ENCODE results near the gene PLXNB3.
A peak's percentile ranks its signal among the peaks of the same experiment; 100 is the strongest.

Gene PLXNB3

DNA sequence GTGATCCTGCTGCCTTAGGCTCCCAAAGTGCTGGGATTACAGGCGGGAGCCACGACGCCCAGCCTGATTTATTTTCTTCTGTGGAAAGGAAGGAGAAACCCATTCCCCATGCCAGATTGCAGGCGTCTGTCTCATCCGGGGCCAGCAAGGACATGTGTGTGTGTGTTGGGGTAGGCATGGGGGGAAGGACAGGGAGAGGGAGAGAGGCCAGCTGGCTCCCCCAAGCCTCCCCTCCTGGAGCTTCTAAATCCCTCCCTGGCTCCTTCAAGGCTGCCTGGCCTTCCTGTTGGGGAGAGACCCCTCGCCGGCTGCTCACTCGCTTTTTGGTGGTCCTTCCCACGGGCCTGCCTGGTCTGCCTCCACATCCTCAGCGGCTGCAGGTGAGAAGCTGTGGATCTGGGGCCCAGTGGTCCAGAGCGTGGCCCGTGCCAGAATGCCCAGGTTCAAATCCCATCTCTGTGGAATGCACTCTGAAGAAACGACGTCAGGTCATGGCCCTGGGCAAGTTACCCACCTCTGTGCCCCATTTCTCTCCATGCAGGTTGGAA lies 1.3 kb upstream of the PLXNB3 start:
- peak in 1 of 2 experiments; percentile 70 for DNase-seq

- no peak for DNase-seq
These were observed 634 bp upstream of the PLXNB3 start for GRCh38 chrX:153763298-153763932.

GRCh38 chrX:153764786-153765137 lies 713 bp downstream of the PLXNB3 start:
- DNase-seq, result no peak

DNA sequence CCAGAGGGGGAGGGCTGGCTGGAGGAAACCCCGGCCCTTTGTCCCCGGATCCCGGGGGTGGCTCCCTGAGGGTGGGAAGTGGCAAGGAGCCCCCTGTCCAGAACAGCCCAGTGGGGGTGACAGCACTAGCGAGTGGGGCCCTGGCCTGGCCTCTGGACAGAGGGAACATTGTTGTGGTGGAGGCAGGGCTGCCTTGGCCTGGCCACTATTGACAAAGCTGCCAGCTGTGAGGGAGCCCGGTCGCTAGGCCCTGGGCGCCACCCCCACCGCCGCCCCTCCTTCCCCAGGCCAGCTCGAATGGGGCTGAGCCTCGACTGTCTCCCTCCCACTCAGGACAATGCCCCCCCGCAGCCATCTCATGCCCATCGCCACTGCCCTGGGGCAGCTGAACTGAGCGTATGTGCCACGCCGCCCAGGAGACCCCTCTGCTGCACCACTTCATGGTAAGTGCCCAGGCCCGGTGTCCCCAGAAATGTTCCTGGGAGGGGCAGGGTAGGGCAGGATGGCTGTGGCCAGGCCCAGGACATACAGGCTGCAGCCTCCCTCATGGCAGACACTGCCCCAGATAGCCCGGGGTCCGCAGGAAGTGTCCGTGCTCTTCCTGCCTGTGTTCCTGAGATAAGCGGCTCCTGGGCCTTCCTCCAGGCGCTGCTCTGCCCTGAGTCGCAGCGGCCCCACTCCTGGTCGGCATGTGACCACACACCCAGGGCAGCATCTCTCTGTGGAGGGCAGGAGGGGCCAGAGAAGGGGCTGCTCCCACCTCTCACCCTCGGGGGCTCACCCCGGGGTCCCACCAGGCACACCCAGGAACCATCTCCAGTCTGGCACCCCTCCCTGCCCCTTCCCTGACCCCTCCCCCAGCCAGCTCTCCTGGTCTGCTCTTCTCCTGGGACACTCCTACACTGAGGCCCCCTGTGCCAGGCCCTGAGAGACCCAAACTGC lies 1.4 kb downstream of the PLXNB3 start:
- DNase-seq, result no peak

GRCh38 chrX:153766098-153766817 lies 2.2 kb downstream of the PLXNB3 start:
- peak; percentile 36 to 49 for DNase-seq

DNA sequence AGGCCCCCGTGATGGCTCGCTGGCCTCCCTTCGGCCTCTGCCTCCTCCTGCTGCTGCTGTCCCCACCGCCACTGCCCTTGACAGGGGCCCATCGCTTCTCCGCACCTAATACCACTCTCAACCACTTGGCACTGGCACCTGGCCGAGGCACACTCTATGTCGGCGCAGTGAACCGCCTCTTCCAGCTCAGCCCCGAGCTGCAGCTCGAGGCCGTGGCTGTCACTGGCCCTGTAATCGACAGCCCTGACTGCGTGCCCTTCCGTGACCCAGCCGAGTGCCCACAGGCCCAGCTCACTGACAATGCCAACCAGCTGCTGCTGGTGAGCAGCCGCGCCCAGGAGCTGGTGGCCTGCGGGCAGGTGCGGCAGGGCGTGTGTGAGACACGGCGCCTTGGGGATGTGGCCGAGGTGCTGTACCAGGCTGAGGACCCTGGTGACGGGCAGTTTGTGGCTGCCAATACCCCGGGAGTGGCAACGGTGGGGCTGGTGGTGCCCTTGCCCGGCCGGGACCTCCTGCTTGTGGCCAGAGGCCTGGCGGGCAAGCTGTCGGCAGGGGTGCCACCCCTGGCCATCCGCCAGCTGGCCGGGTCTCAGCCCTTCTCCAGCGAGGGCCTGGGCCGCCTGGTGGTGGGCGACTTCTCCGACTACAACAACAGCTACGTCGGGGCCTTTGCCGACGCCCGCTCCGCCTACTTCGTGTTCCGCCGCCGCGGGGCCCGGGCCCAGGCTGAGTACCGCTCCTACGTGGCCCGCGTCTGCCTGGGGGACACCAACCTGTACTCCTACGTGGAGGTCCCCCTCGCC lies 3.0 kb downstream of the PLXNB3 start:
- no peak for DNase-seq

DNA sequence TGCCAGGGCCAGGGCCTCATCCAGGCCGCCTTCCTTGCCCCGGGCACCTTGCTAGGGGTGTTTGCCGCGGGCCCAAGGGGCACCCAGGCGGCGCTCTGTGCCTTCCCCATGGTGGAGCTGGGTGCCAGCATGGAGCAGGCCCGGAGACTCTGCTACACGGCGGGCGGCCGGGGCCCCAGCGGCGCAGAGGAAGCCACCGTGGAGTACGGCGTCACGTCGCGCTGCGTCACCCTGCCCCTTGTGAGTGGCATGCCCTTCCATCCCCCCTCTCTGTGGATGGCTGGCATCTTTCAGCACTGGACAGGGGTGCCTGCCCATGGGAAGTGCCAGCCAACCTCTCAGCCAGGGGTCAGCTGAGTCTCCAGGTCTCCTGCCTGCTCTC lies 3.6 kb downstream of the PLXNB3 start:
- DNase-seq, result no peak

DNA sequence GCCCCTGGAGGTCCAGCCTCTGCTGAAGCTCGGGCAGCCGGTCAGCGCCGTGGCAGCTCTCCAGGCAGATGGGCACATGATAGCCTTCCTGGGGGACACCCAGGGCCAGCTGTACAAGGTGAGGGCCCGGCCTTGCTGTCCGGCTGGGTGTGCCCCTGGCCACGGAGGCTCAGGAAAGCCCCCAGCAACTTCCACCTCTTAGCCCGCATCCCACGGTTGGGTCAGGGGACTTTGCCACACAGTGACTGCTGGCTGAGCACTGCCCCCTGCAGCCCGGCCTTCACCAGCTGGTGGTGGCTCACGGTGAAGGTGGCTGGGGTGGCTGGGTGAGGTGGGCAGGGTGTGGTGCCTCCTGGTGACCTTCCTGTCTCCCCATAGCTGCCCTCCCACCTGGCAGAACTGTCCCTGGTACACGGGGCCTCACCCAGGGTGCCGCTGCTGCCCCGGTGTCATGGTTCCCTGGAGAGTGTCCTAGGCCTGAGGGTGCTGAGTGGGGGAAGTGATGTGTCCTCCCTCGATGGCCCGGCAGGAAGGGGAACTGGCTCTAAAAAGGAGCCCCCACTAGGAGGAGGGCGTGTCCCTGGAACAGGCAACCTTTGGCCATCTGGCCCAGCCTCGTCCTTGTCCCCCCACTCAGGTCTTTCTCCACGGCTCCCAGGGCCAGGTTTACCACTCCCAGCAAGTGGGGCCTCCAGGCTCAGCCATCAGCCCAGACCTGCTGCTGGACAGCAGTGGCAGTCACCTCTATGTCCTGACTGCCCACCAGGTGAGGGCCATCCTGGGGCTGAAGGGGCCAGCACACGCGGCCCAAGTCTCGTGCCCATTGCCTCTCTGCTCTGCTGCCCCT lies 4.5 kb downstream of the PLXNB3 start:
- DNase-seq, result no peak

GRCh38 chrX:153769158-153769864 lies 5.3 kb downstream of the PLXNB3 start:
- DNase-seq, result no peak

- no peak for DNase-seq
These were observed 6.0 kb downstream of the PLXNB3 start for GRCh38 chrX:153769865-153770600.

DNA sequence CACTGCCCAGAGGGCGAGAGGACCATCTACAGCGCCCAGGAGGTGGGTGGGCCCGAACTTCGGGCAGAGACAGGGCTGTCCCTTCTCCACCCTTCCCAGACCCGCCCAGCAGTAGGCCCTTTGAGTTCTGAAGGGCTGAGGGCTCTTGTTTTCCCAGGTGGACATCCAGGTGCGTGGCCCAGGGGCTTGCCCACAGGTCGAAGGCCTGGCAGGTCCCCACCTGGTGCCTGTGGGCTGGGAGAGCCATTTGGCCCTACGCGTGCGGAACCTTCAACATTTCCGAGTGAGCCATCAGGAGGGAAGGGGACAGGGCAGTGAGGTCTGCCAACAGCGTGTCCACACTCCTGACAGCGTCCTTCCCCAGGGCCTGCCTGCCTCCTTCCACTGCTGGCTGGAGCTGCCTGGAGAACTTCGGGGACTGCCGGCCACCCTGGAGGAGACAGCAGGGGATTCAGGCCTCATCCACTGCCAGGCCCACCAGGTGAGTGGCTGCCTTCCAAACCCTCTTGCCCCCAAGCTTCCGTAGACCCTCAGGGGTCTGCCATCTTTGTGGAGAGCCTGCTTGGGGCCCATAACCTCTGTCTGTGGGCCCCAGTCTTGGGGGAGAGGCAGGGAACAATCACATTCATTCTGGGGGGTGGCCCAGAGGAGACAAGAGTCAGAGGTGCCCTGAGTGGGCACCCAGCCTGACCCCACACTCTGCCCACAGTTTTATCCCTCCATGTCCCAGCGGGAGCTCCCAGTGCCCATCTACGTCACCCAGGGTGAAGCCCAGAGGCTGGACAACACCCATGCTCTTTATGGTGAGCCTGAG lies 6.8 kb downstream of the PLXNB3 start:
- DNase-seq, result no peak

GRCh38 chrX:153771415-153772315 lies 7.6 kb downstream of the PLXNB3 start:
- no peak for DNase-seq

GRCh38 chrX:153772316-153773217 lies 8.5 kb downstream of the PLXNB3 start:
- DNase-seq, result no peak

GRCh38 chrX:153773218-153773611 lies 9.2 kb downstream of the PLXNB3 start:
- DNase-seq, result no peak

DNA sequence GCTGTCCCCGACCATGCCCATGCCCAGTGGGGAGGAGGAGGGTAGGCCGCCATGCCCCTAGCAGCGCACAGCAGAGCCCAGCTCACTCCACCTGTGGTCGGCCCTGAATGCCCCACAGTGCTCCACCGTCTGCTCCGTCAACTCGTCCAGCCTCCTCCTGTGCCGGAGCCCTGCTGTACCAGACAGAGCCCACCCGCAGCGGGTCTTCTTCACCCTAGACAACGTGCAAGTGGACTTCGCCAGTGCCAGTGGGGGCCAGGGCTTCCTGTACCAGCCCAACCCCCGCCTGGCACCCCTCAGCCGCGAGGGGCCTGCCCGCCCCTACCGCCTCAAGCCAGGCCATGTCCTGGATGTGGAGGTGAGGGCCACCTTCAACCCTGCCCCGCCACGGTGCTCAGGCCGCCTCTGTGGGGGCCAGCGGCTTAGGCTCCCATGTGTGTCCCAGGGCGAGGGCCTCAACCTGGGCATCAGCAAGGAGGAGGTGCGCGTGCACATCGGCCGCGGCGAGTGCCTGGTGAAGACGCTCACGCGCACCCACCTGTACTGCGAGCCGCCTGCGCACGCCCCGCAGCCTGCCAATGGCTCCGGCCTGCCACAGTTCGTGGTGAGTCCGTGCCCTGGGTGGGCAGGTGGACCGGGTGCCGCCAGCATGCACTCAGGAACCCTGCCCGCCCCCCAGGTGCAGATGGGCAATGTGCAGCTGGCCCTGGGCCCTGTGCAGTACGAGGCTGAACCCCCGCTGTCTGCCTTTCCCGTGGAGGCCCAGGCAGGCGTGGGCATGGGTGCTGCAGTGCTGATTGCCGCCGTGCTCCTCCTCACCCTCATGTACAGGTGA lies 9.9 kb downstream of the PLXNB3 start:
- no peak for DNase-seq
